HCT116 (cell line): ENCODE measurements around the gene PIK3IP1.

Experiments
- EZH2phosphoT487 ChIP-seq: fragments of 200-600 bp; IDR thresholded peaks from 2 replicates; pipeline ENCODE4 v1.6.1; 2018; ENCODE audit warnings: antibody characterized with exemption, borderline replicate concordance
- JUND ChIP-seq: IDR thresholded peaks from 2 replicates; pipeline ENCODE4 v1.6.1; 2012
- POLR2A ChIP-seq: IDR thresholded peaks from 2 replicates; pipeline ENCODE4 v1.7.0; 2011; ENCODE audit warnings: borderline replicate concordance; ENCODE audit not compliant: insufficient read depth, insufficient read length; ENCODE audit errors: extremely low read depth
- POLR2AphosphoS5 ChIP-seq: IDR thresholded peaks from 2 replicates; pipeline ENCODE4 v1.6.1; 2011; ENCODE audit warnings: mild to moderate bottlenecking, low read depth, low read length, moderate library complexity
- TF ChIP-seq, protein P1 (sequence below), 3 experiments: fragments of 200-600 bp in 1 of 3; sonication (generic) in 1 of 3; IDR thresholded peaks in 2 of 3; conservative IDR thresholded peaks in 1 of 3; 2 replicates each; pipeline ENCODE4 v1.5.1; 2012 to 2017; ENCODE audit warnings: low read depth in 2 of 3, low read length in 2 of 3, antibody characterized with exemption in 1 of 3, borderline replicate concordance in 1 of 3, control low read depth in 1 of 3, mild to moderate bottlenecking in 1 of 3, mixed read lengths in 1 of 3, mixed run types in 1 of 3, moderate library complexity in 1 of 3; ENCODE audit not compliant: insufficient read depth in 1 of 3

GRCh38 chr22:31275576-31275975, 16.7 kb downstream of the PIK3IP1 start:
- TF ChIP-seq POLR2A (no peak), POLR2AphosphoS5 (no peak), EZH2phosphoT487 (no peak), JUND (no peak)
- TF ChIP-seq, protein P1, sequence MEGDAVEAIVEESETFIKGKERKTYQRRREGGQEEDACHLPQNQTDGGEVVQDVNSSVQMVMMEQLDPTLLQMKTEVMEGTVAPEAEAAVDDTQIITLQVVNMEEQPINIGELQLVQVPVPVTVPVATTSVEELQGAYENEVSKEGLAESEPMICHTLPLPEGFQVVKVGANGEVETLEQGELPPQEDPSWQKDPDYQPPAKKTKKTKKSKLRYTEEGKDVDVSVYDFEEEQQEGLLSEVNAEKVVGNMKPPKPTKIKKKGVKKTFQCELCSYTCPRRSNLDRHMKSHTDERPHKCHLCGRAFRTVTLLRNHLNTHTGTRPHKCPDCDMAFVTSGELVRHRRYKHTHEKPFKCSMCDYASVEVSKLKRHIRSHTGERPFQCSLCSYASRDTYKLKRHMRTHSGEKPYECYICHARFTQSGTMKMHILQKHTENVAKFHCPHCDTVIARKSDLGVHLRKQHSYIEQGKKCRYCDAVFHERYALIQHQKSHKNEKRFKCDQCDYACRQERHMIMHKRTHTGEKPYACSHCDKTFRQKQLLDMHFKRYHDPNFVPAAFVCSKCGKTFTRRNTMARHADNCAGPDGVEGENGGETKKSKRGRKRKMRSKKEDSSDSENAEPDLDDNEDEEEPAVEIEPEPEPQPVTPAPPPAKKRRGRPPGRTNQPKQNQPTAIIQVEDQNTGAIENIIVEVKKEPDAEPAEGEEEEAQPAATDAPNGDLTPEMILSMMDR (IDR thresholded peaks at IDR 0.05 in 2 of 3, conservative IDR thresholded peaks at IDR 0.05 in 1 of 3; ENCODE audit: borderline replicate concordance in 1 of 3, insufficient read depth in 1 of 3, low read depth in 2 of 3, low read length in 2 of 3) = no peak
